Myocyte (in vitro differentiated cells): ENCODE results near the gene KCNA2. TPM values are rescaled to one million over a fixed set of nuclear protein-coding genes. Genes with fewer than 3 reads are reported as not detected.

Experiments
- DNase-seq: peaks from one replicate; pipeline ENCODE4 v3.0.0-alpha.2; 2012; ENCODE audit warnings: low read depth
- total RNA-seq: library from RNA; depleted of rRNA; stranded (reverse); fragments of >200 nt; gene quantifications from 2 replicates; pipeline ENCODE4 v1.2.3, GENCODE V29; 2014

The KCNA2 gene
- total RNA-seq, 1 donor from 2014 or later = not detected

DNA sequence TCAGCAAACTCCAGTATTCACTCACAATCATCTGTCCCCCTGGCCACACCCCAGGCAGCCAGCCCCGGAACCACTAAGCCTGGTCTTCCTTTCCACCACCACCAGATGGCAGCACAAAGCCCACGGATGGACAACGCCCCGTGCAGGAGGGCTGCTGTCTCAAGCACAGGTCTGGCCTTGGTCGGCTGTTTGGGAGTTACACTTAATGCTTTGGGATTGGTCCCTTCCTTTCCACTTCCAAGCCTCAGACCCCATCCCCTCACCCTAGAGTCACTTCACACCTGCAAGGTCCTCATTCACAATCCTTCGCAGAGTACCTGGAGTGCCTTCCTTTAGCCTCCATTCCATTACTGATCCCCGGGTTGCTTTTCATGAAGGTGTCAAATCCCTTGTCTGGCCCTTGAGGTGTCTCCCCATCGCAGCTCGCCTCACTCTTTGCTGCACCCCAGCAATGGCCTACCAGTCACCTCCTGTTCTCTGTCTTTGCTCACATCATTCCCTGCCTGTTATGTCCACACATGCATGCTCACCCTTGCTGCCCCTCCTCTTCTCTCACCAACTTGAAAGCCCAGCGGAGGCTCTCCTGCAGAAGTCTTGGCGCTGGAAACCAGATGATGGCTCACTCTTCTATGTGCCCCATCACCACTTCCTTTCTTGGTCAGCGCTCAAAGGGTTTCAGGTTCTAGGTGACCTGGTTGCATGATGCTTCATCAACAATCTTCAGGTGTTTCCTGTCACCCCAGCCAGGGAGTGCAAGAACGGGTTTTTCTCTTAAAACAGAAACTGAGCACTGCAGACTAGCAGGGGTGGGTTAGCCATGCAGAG is 24.9 kb upstream of the KCNA2 start:
- DNase-seq = peak; percentile 74

GRCh38 chr1:110628323-110629105 is 22.4 kb upstream of the KCNA2 start:
- DNase-seq = no peak

- DNase-seq = no peak
These were observed 21.6 kb upstream of the KCNA2 start for GRCh38 chr1:110627764-110628163.

DNA sequence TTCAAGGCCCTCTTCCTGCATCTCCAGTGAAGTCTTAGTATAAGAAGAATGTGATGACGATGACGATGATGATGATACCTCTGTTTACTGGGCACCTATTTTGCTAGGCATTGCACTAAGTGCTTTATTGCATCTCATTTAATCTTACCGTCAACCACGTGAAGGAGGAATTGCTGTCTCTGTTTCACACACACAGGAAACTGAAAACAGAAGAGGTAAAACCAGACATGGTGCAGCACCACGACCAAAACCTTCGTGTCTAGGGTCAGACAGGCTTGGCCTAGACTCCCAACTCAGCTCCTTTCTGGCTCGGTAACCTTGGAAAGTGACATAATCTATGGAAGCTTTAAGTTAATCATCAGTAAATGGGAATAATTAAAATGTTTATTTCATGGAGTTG is 20.7 kb upstream of the KCNA2 start:
- no peak for DNase-seq

DNA sequence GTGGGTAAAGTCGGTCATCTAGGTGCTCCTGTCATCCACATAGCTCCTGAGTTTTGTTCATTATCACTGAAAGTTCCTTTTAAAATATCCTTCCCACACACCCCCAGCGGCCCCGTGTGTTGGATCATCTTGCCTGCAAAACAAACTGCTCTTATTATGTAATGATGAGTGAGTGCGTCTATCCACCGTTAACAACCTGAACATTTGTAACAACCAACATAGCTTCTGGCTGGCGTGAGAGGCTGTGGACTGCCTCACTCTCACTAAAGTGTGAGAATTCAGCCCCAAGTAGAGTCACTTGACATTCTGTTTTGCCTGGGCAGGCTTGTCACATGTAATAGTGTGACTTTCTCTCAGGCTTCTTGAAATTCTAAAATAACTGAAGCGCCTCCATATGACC is 14.5 kb upstream of the KCNA2 start:
- no peak for DNase-seq

- no peak for DNase-seq
These were observed 14.1 kb upstream of the KCNA2 start for GRCh38 chr1:110620250-110620615.

GRCh38 chr1:110619412-110620249 is 13.5 kb upstream of the KCNA2 start:
- peak; percentile 70 for DNase-seq

GRCh38 chr1:110618668-110619067 is 12.5 kb upstream of the KCNA2 start:
- DNase-seq = no peak

DNA sequence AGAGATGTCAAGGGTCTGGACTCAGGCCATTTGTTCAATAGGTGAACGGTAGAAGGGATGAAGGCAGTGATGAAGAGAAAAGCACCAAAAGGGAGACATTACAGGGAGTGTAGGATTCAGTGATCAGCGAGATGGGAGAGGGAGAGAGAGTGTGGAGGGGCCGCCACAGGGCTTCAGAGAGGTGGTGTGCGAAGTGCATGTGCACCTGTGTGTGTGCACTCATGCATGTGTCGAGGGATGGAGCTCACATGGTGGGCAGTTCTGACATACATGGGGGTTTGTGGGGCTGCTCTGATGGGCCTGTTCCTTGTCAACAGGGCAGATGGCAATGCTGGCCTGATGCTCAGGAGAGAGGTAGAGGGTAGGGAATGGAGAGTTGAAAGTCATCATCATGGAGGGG is 11.4 kb upstream of the KCNA2 start:
- DNase-seq = no peak

- no peak for DNase-seq
These were observed 11.0 kb upstream of the KCNA2 start for GRCh38 chr1:110617116-110617515.

GRCh38 chr1:110616587-110616986 is 10.4 kb upstream of the KCNA2 start:
- peak; percentile 74 for DNase-seq

DNA sequence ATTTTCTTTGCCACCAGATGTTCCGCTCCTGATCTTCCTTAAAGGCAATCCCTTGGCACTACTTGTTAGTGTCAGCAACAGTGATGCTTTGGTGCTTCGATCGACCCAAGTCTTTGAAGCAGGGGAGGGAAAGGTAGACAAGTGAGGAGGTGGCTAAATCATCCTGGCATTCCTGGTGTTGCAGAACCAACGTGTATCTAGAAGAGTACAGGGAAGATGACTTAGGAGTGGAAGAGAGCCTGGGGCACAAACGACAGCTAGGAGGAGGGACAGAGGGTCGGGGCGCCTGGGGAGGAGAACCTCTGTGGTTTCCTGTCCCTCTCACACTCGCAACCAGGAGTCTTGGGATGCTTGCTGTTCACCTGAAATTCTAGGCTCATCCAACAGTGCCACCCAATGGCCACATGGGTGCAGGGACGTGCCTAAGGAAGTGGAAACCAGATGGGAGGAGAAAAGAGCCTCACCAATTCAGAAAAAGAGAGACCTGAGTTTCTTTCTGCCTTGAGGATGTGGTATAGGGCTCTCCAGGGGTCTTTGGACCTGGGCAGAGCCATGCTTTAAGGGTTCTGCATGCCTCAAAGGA is 9.5 kb upstream of the KCNA2 start:
- DNase-seq = peak; percentile 54

- no peak for DNase-seq
These were observed 6.0 kb upstream of the KCNA2 start for GRCh38 chr1:110612060-110612745.

GRCh38 chr1:110610696-110611286 is 4.6 kb upstream of the KCNA2 start:
- DNase-seq = no peak

- DNase-seq = no peak
These were observed 3.9 kb upstream of the KCNA2 start for GRCh38 chr1:110610084-110610483.

DNA sequence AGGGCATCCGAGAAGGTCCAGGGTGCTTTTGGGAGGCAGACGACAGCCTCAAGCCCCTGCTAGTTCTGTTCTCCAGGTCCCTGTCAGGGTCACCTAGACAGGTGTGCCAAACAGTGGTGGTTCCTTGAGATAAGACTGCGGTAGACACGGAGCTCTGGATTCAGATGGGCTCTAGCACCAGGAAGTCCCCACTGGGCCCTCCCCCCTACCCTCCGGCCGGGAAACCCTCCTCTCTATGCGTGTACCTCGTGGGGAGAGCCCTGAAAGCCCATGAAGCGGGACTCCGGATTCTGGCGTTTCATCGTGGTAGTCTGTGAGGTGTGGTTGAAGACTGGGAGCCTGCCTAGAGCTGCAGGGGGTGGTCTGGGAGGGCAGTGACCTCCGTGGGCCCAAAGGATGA is 2.1 kb upstream of the KCNA2 start:
- no peak for DNase-seq

DNA sequence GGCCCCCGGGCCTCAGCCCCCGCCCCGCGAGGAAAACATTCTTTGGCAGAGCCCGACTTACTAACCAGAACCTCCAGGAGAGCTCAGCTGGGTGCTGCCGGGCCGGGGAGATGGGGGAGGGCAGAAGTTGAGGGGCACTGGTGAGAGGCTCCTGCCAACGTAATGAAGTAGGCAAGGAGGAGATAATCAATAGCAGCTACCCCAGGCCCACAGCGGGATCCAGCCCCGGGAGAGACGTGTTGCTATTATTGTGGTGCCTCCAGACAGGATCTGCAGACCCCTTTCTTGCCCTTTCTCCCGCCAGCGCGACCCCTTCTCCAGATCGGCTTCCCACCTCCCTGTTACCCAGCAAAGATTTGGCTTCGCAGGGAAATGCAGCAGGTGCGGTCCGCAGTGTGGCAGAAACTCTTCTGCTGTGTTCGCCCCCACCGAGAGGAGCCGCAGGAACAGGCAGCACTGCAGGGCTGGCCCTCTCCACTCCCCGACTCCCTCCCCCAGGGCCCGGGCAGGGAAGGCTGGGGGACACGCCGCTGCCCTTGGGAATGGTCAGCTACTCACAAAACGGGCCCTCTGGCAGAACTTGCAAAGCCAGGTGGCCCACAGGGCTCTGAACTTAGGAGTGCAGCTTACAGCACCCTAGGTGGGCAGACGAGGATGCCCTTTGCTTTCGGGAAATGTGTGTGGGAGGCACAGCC is 1.5 kb upstream of the KCNA2 start:
- no peak for DNase-seq

- no peak for DNase-seq
These were observed 738 bp upstream of the KCNA2 start for GRCh38 chr1:110606657-110607535.

DNA sequence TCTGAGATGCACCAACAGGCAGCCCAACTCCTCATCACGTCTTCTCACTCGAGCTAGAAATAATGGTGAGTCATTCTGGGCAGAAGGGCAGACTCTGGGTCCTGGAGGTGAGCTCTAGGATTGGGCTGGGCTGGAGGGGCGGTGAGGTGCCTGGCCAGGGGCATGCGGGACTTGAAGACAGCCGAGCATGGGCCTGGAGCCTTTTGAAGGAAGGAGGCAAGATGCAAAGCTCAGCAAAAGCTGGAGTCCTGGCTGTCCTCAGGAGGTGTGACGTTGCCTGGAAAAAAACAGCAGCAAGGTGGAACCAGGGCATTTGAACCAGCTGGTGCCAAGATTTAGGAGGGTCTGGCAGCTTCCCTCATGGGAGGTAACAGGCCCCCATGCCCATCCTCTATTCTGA is 712 bp downstream of the KCNA2 start:
- no peak for DNase-seq
